A549 (cell line): ENCODE data around the gene CCDC71L.

ENCODE experiments used
- CEBPB ChIP-seq, 2 experiments: fragments of >200 bp in 1 of 2; sonication (Bioruptor Twin) in 1 of 2; formaldehyde crosslinking in 1 of 2; IDR thresholded peaks; 2 replicates each; pipeline ENCODE4 v1.6.1; 2012 to 2016
- CTCF ChIP-seq: fragments of >200 bp; sonication (Bioruptor Twin); formaldehyde crosslinking; IDR thresholded peaks from 3 replicates; pipeline ENCODE4 v1.5.1; 2016
- EP300 ChIP-seq, 2 experiments: fragments of >200 bp; sonication (Bioruptor Twin); formaldehyde crosslinking; IDR thresholded peaks; 2 replicates in 1 of 2; 3 replicates in 1 of 2; pipeline ENCODE4 v1.6.1; 2016 to 2017
- FOSL2 ChIP-seq, 2 experiments: fragments of 450-650 bp in 1 of 2; fragments of >200 bp in 1 of 2; sonication (Bioruptor Twin) in 1 of 2; formaldehyde crosslinking; IDR thresholded peaks; 2 replicates each; pipeline versions ENCODE4 v1.5.0 to v1.6.1; 2016 to 2020; ENCODE audit warnings: mild to moderate bottlenecking in 1 of 2, moderate library complexity in 1 of 2
- MAZ ChIP-seq: fragments of 150-350 bp; IDR thresholded peaks from 2 replicates; pipeline ENCODE4 v1.6.1; 2014; ENCODE audit warnings: antibody characterized with exemption, low read depth, low read length, borderline replicate concordance
- MYC ChIP-seq: IDR thresholded peaks from 2 replicates; pipeline ENCODE4 v1.6.1; 2012; ENCODE audit warnings: mild to moderate bottlenecking, inconsistent platforms, low read length, improper control_type of control experiment, borderline replicate concordance
- POLR2A ChIP-seq: IDR thresholded peaks from 2 replicates; pipeline ENCODE4 v1.6.1; 2012; ENCODE audit warnings: mild to moderate bottlenecking, low read length
- POLR2AphosphoS2 ChIP-seq: conservative IDR thresholded peaks from 2 replicates; pipeline ENCODE4 v1.6.1; 2012; ENCODE audit warnings: low read length, improper control_type of control experiment, inconsistent platforms
- RAD21 ChIP-seq, 2 experiments: fragments of >200 bp in 1 of 2; sonication (Bioruptor Twin) in 1 of 2; formaldehyde crosslinking in 1 of 2; IDR thresholded peaks in 1 of 2; conservative IDR thresholded peaks in 1 of 2; 2 replicates in 1 of 2; 3 replicates in 1 of 2; pipeline ENCODE4 v1.6.1; 2012 to 2018; ENCODE audit warnings: inconsistent platforms in 1 of 2
- RARB ChIP-seq: fragments of 250-450 bp; sonication (Bioruptor Pico); IDR thresholded peaks from 2 replicates; pipeline ENCODE4 v1.8.0; 2021; ENCODE audit warnings: mild to moderate bottlenecking, moderate library complexity
- REST ChIP-seq: fragments of 200-600 bp; sonication (generic); IDR thresholded peaks from 2 replicates; pipeline ENCODE4 v1.6.1; 2016; ENCODE audit warnings: antibody characterized with exemption, mild to moderate bottlenecking, moderate library complexity
- SMC3 ChIP-seq: fragments of >200 bp; sonication (Bioruptor Twin); formaldehyde crosslinking; IDR thresholded peaks from 3 replicates; pipeline ENCODE4 v1.6.1; 2018; ENCODE audit warnings: inconsistent platforms
- ZC3H11A ChIP-seq: fragments of 450-650 bp; IDR thresholded peaks from 2 replicates; pipeline ENCODE4 v1.6.1; 2014; ENCODE audit warnings: antibody characterized with exemption, mild to moderate bottlenecking
- TF ChIP-seq, protein P1 (sequence below): IDR thresholded peaks from 2 replicates; pipeline ENCODE4 v1.6.1; 2012

GRCh38 chr7:106683941-106684340 is 23.0 kb upstream of the CCDC71L start:
- TF ChIP-seq POLR2A (no peak), EP300 (IDR thresholded peaks at IDR 0.05) (no peak), REST (no peak), CTCF (no peak), SMC3 (no peak), ZC3H11A (no peak), MYC (no peak), MAZ (no peak), RARB (CRISPR knock-in tag) (no peak), POLR2AphosphoS2 (no peak), CEBPB (IDR thresholded peaks at IDR 0.05) (no peak), FOSL2 (IDR thresholded peaks at IDR 0.05) (no peak), FOSL2 (CRISPR knock-in tag; IDR thresholded peaks at IDR 0.05) (no peak), RAD21 (conservative IDR thresholded peaks at IDR 0.05 in 1 of 2, IDR thresholded peaks at IDR 0.05 in 1 of 2) (no peak)
- TF ChIP-seq, protein P1, sequence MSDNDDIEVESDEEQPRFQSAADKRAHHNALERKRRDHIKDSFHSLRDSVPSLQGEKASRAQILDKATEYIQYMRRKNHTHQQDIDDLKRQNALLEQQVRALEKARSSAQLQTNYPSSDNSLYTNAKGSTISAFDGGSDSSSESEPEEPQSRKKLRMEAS = no peak
